ENCODE data around the gene SEZ6L2.
A peak's percentile ranks its signal among the peaks of the same experiment; 100 is the strongest.
"Not testable (repeated sequence)": the region's sequence is repeated elsewhere in the genome, so short reads cannot be mapped to it uniquely, and the experiment has no call there.

SEZ6L2 gene

GRCh38 chr16:29857133-29857760 lies 42.1 kb downstream of the SEZ6L2 start:
- no peak for DNase-seq (ENCODE audit: low read depth in 2 of 2)

- no peak for DNase-seq (ENCODE audit: low read depth in 2 of 2)
These were observed 44.7 kb downstream of the SEZ6L2 start for GRCh38 chr16:29854520-29855100.

- DNase-seq (ENCODE audit: low read depth in 2 of 2) = no peak
These were observed 46.7 kb downstream of the SEZ6L2 start for GRCh38 chr16:29852654-29853053.

GRCh38 chr16:29850998-29851397 lies 48.4 kb downstream of the SEZ6L2 start:
- no peak for DNase-seq (ENCODE audit: low read depth in 2 of 2)

- no peak for DNase-seq (ENCODE audit: low read depth in 2 of 2)
These were observed 49.8 kb downstream of the SEZ6L2 start for GRCh38 chr16:29849505-29849904.

- DNase-seq (ENCODE audit: low read depth in 2 of 2) = peak; percentile 71 to 73
These were observed 50.7 kb downstream of the SEZ6L2 start for GRCh38 chr16:29848420-29849297.

- DNase-seq (ENCODE audit: low read depth in 2 of 2) = no peak
These were observed 53.7 kb downstream of the SEZ6L2 start for GRCh38 chr16:29845656-29846055.

- DNase-seq (ENCODE audit: low read depth in 2 of 2) = no peak
These were observed 54.6 kb downstream of the SEZ6L2 start for GRCh38 chr16:29844575-29845331.

GRCh38 chr16:29843931-29844330 lies 55.4 kb downstream of the SEZ6L2 start:
- no peak for DNase-seq (ENCODE audit: low read depth in 2 of 2)

GRCh38 chr16:29842732-29843346 lies 56.5 kb downstream of the SEZ6L2 start:
- DNase-seq (ENCODE audit: low read depth in 2 of 2) = no peak

GRCh38 chr16:29841631-29842030 lies 57.7 kb downstream of the SEZ6L2 start:
- no peak for DNase-seq (ENCODE audit: low read depth in 2 of 2)

GRCh38 chr16:29840240-29840639 lies 59.1 kb downstream of the SEZ6L2 start:
- no peak for DNase-seq (ENCODE audit: low read depth in 2 of 2)

- DNase-seq (ENCODE audit: low read depth in 2 of 2) = no peak
These were observed 59.5 kb downstream of the SEZ6L2 start for GRCh38 chr16:29839822-29840221.

GRCh38 chr16:29837841-29838240 lies 61.5 kb downstream of the SEZ6L2 start:
- no peak for DNase-seq (ENCODE audit: low read depth in 2 of 2)

GRCh38 chr16:29836623-29837022 lies 62.7 kb downstream of the SEZ6L2 start:
- DNase-seq (ENCODE audit: low read depth in 2 of 2) = no peak

- DNase-seq (ENCODE audit: low read depth in 2 of 2) = no peak
These were observed 63.4 kb downstream of the SEZ6L2 start for GRCh38 chr16:29835926-29836325.

GRCh38 chr16:29834079-29834478 lies 65.3 kb downstream of the SEZ6L2 start:
- DNase-seq (ENCODE audit: low read depth in 2 of 2) = no peak

- not testable (repeated sequence) for DNase-seq (ENCODE audit: low read depth in 2 of 2)
These were observed 66.1 kb downstream of the SEZ6L2 start for GRCh38 chr16:29833219-29833618.

GRCh38 chr16:29831490-29831889 lies 67.9 kb downstream of the SEZ6L2 start:
- DNase-seq (ENCODE audit: low read depth in 2 of 2) = no peak

- DNase-seq (ENCODE audit: low read depth in 2 of 2) = no peak
These were observed 68.6 kb downstream of the SEZ6L2 start for GRCh38 chr16:29830774-29831173.

- no peak for DNase-seq (ENCODE audit: low read depth in 2 of 2)
These were observed 73.0 kb downstream of the SEZ6L2 start for GRCh38 chr16:29826342-29826695.

Data from stimulated activated CD8-positive, alpha-beta memory T cell treated with anti-CD3 and anti-CD28 coated beads, Interleukin-15, amount 100 ng/mL, for 48 hours (primary cell).